ENCODE results near the gene PGBD5. TPM values are rescaled to one million over a fixed set of nuclear protein-coding genes. Genes with fewer than 3 reads are reported as not detected.

PGBD5 gene
- total RNA-seq, 1 experiment from 2014 or later: 1.3 TPM

DNA sequence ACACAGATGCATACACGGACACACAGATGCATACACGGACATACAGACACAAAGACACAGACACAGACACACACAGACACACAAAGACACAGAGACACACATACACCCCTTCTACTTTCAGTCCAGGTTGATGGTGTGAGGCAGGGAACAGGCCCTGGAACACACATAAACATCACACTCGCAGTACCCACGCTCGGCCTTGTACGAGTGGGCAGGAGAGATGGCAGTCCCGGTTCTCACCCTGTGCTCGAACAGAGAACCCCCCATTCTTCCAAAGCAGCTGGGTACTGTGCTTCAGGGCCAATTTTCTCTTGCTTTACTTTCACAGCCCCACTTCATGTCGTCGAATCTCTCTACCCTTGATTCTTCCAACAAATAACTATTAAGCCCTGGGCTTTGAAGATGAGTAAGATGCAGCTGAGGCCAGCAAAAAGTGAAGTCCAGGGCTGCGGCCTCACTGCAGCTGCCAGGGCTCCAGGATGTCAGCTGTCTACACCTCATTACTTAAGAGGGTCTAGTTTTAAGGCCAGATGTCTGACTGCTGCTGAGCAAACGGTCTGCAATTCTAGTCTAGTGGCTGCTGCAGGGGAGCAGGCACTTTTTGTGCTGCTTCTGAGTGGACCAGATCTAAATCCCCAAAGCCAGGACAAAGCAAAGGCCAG, 90.1 kb downstream of the PGBD5 start:
- H3K4me1 ChIP-seq (replicated peaks): peaks cover 6% of the 10 kb centered on the region; the same call in 1 of the 2 replicates
- H3K27me3 ChIP-seq (replicated peaks): no peaks in the 10 kb centered on the region
- H3K36me3 ChIP-seq: no peaks in the 10 kb centered on the region
- DNase-seq (ENCODE audit: low read depth in 1 of 2, low spot score in 2 of 2): no peak
- H3K9me3 ChIP-seq (replicated peaks): no peaks in the 10 kb centered on the region
- no peak overlapping the region for H3K4me3 ChIP-seq
- no peak overlapping the region for H3K27ac ChIP-seq

DNA sequence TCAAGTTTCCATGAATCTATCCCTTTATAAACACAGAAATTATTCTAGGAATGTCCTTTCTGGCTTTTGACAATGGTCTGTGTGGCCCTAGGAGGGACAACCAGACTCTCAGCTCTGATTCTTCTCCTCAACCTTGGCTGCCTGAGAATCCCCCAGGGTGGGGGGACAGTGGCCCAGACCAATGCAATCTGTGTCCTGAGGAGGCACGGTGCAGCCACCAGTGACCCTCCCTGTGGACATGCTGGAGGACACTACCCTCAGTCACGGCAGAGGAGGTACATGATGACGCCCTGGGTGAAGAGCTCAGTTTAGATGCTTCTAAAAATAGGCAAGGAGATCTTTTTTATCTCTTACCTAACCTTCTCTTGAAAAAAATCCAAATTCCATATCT, 91.7 kb downstream of the PGBD5 start:
- no peak overlapping the region for H3K27ac ChIP-seq
- DNase-seq (ENCODE audit: low read depth in 1 of 2, low spot score in 2 of 2): peak in 1 of 2 experiments; percentile 9
- no peaks in the 10 kb centered on the region for H3K36me3 ChIP-seq
- no peaks in the 10 kb centered on the region for H3K27me3 ChIP-seq (replicated peaks)
- H3K9me3 ChIP-seq (replicated peaks): no peaks in the 10 kb centered on the region
- no peak overlapping the region for H3K4me3 ChIP-seq
- H3K4me1 ChIP-seq (replicated peaks): peaks cover 6% of the 10 kb centered on the region; the same call in 1 of the 2 replicates

DNA sequence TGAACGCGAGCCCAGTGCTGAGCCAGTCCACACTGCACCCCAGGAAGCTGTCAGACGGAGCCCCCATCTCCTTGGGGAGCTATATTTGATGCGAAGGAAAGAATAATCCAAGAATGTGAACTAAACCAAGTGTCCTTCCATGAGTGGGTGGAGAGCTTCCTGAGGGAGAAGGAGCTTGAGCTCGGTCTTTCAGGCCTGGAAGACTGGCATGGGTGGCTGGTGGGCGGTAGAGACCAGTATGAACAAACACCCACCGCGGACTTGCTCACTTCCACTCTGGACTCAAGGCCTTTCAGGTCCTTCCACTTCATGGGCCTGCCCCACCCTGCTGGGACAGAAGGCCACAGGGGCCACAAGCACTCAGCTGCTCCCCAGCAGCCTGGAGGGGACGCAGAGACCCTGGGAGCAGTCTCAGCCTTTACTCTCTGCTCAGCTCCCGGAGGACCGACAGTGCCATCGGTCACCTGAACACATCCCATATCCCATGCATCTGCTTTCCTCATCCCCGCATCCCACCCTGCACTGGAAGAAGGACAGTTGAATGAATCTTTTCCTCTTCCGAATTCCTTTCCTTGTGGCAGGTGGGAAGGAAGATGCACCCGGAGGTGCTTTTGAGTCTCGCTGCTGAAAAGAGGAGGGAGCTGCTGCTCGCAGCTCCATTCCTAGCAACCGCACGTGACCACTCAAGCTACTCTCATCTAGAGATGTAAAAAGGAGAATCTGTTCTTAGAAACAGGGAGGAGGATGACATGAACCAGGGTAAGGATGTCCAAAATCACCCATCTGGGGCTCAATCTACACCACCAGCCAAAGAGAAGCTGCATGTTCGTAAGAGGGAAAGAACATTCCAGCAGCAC, 92.3 kb downstream of the PGBD5 start:
- H3K4me3 ChIP-seq: no peak overlapping the region
- no peak overlapping the region for H3K27ac ChIP-seq
- no peak for DNase-seq (ENCODE audit: low read depth in 1 of 2, low spot score in 2 of 2)
- no peaks in the 10 kb centered on the region for H3K27me3 ChIP-seq (replicated peaks)
- H3K9me3 ChIP-seq (replicated peaks): no peaks in the 10 kb centered on the region
- H3K4me1 ChIP-seq (replicated peaks): peaks cover 6% of the 10 kb centered on the region; the same call in 1 of the 2 replicates
- no peaks in the 10 kb centered on the region for H3K36me3 ChIP-seq

DNA sequence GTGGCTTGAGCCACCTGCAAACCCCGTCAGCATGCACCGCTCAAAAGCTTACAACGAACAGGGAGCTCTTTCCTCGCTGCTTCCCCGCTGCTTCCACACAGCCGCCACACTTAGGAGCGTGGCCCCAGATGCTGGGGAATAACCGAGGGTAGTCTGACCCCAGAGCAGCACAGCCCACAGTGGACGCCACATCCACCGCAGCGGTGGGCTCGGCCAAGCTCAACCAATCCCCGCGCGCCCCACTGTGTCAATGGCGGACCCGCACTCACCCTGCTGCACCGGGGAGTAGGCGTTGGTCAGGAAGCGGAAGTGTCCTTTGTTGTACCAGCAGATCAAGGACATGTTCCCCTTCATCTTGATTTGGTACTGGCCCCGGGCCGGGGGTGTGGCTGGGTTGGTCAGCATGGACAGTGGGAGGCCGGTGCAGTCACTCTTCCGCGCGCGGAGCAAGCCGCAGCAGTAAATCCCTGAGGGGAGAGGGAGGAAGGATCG, 93.5 kb downstream of the PGBD5 start:
- H3K36me3 ChIP-seq: no peaks in the 10 kb centered on the region
- H3K27ac ChIP-seq: no peak overlapping the region
- no peak for DNase-seq (ENCODE audit: low read depth in 1 of 2, low spot score in 2 of 2)
- H3K9me3 ChIP-seq (replicated peaks): no peaks in the 10 kb centered on the region
- H3K4me1 ChIP-seq (replicated peaks): peaks cover 13% of the 10 kb centered on the region
- no peaks in the 10 kb centered on the region for H3K27me3 ChIP-seq (replicated peaks)
- H3K4me3 ChIP-seq: no peak overlapping the region

DNA sequence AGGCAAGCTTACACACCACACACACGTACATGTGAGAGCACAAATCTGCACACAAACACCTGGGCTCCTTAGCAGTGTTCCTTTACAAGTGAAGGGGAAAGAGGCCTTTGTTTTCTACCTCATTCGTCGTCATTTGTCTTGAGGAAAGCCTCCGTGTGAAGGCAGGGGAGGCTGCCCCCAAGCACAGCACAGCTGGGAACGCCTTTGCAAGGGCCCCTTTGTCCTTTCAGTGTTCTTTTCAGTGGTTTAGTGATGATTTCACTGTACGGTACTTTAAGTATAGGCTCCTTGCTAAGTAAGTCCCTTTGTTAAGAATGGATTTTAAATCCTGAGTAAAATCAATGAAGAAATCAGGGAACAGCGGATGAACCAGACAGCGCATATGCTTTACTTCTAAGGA, 94.1 kb downstream of the PGBD5 start:
- Histone ChIP-seq H3K27me3 (replicated peaks) (no peaks in the 10 kb centered on the region), H3K27ac (no peak overlapping the region), H3K36me3 (no peaks in the 10 kb centered on the region), H3K4me3 (no peak overlapping the region), H3K9me3 (replicated peaks) (no peaks in the 10 kb centered on the region), H3K4me1 (replicated peaks) (peaks cover 15% of the 10 kb centered on the region)
- no peak for DNase-seq (ENCODE audit: low read depth in 1 of 2, low spot score in 2 of 2)

DNA sequence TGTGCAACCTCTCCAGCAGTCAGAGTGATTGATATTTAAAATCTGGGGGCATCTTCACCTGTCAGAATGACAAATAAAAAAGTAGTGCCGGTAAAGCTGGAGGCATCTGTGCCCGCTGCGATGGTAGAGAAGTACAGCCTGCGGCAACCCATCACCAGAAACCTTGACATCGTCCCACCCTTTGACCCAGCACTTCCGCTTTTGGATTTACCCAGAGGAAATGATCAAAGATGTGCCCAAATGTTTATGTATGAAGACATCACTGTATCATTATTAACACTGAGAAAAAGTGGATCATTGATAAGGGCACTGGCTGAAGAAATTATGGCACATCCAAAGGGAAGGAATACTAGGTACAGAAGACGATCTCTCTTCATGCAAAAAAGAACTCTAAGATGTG, 96.0 kb downstream of the PGBD5 start:
- Histone ChIP-seq H3K4me3 (no peak overlapping the region), H3K9me3 (replicated peaks) (no peaks in the 10 kb centered on the region), H3K27me3 (replicated peaks) (no peaks in the 10 kb centered on the region), H3K36me3 (no peaks in the 10 kb centered on the region), H3K27ac (no peak overlapping the region), H3K4me1 (replicated peaks) (peaks cover 15% of the 10 kb centered on the region)
- DNase-seq (ENCODE audit: low read depth in 1 of 2, low spot score in 2 of 2): no peak

DNA sequence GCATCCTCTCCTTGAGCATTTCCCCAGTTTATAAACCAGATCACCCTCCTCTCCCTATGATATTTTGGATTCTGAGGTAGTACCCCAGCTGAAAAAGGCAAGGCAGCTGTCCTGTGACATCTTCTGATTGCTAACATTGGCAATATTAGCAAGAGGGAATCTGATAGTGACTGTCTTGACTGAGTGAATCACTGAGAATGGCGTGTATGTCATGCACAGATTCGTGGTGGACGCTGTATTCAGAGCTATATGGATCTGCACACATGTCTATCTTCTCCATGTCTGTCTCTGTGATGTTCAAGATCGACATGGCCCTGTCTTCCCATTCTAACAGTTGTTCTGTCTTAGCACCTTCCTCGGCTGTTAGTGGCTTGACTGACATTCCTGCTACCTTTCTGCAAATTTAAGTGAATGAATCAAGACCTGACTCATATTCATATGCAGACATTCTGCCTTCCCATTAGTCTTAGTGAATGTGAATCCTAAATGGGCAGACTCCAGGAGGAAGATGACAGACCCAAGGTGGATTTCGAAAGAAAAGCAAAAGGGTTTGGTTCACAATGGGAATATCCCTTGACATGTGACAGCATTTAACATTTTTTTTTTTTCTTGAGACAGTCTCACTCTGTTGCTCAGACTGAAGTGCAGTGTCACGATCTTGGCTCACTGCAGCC, 97.7 kb downstream of the PGBD5 start:
- H3K4me3 ChIP-seq: no peak overlapping the region
- DNase-seq (ENCODE audit: low read depth in 1 of 2, low spot score in 2 of 2): no peak
- peaks cover 9% of the 10 kb centered on the region for H3K4me1 ChIP-seq (replicated peaks)
- no peaks in the 10 kb centered on the region for H3K27me3 ChIP-seq (replicated peaks)
- H3K36me3 ChIP-seq: no peaks in the 10 kb centered on the region
- no peak overlapping the region for H3K27ac ChIP-seq
- no peaks in the 10 kb centered on the region for H3K9me3 ChIP-seq (replicated peaks)

DNA sequence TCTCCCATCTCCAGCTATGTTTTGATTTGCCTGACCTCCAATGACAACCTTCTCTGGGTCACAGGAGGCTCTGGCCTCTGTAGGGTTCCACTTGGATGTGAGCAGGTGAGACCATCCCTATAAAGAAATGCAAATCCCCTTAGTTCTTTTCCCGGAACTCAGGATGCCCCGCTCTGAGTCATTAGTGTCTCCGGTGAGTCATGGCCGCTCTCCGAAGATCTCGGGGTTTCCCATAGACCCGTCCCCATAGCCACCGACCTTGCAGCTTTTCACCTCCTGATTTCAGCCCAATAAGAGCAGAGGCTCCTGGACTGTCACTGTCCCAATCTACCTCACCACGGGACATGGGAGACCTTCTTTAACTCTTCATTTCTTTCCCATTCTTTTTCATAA, 98.2 kb downstream of the PGBD5 start:
- Histone ChIP-seq H3K27ac (no peak overlapping the region), H3K27me3 (replicated peaks) (no peaks in the 10 kb centered on the region), H3K9me3 (replicated peaks) (no peaks in the 10 kb centered on the region), H3K4me1 (replicated peaks) (peaks cover 9% of the 10 kb centered on the region), H3K4me3 (no peak overlapping the region), H3K36me3 (no peaks in the 10 kb centered on the region)
- peak in 1 of 2 experiments; percentile 14 for DNase-seq (ENCODE audit: low read depth in 1 of 2, low spot score in 2 of 2)

DNA sequence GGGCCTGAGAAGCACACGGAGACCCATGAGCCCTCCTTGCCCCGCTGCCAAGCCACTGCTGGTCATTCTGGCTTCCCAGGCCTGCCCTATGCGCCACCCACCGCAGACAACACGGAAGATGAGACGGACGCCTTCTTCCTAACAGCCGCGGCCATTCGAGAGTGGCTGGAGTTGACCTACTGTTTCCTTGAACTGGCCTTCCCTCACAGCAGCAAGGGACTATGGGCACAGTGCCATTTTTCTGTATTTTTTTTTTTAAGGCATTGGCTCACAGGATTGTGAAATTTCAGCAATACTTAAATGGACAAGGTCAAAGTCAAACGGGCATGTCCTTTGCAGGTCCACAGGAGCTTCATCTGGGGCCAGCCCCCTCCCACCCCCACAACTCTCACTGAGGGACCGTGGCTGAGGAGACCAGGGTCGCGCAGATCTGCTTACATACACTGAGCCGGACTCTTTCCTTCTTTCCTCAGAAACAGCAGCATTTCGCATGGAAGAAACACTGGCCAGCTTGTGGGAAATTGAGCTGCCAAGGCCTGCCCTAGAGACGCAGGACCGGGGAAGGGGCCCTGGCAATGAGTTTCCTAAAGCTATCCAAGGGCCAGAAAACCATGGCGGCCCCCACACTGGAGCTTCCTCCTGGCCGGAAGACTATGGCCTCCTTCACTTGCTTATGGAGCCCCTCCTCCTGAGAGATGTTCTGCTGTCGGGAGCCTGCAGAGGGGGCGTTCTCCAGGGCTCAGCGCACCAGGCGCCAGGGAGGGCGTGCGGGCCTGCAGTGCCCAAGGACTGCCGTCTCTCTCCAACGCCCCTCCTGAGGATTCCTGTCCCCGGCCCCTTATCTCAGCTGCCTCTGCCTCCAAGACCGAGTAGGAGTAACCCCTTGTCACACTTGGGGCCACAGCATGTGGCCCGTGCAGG, 98.9 kb downstream of the PGBD5 start:
- Histone ChIP-seq H3K27ac (no peak overlapping the region), H3K36me3 (no peaks in the 10 kb centered on the region), H3K9me3 (replicated peaks) (no peaks in the 10 kb centered on the region), H3K27me3 (replicated peaks) (no peaks in the 10 kb centered on the region), H3K4me3 (no peak overlapping the region), H3K4me1 (replicated peaks) (peaks cover 9% of the 10 kb centered on the region)
- DNase-seq (ENCODE audit: low read depth in 1 of 2, low spot score in 2 of 2): no peak

DNA sequence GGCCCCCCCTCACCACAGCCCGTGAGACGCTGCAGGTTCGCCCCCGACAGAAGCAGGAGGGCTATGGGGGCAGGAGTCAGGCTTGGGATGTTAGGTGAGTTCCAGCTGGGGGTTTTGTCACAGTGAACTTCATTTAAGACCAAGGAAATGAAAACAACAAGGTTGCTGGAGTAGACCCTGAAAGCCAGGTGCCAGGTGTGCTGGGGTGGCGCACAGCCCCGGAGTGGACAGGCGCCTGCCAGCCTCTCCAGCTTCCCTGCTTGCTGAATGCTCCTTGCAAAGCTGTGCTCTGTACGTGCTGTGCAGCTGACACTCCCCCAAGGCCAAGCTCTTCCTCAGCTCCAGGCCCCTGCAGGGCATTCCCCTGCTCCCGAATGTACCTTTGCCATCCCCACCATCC, 102.4 kb downstream of the PGBD5 start:
- H3K4me1 ChIP-seq (replicated peaks): peaks cover 9% of the 10 kb centered on the region
- no peaks in the 10 kb centered on the region for H3K36me3 ChIP-seq
- no peaks in the 10 kb centered on the region for H3K9me3 ChIP-seq (replicated peaks)
- no peak overlapping the region for H3K27ac ChIP-seq
- no peaks in the 10 kb centered on the region for H3K27me3 ChIP-seq (replicated peaks)
- DNase-seq (ENCODE audit: low read depth in 1 of 2, low spot score in 2 of 2): no peak
- H3K4me3 ChIP-seq: no peak overlapping the region

DNA sequence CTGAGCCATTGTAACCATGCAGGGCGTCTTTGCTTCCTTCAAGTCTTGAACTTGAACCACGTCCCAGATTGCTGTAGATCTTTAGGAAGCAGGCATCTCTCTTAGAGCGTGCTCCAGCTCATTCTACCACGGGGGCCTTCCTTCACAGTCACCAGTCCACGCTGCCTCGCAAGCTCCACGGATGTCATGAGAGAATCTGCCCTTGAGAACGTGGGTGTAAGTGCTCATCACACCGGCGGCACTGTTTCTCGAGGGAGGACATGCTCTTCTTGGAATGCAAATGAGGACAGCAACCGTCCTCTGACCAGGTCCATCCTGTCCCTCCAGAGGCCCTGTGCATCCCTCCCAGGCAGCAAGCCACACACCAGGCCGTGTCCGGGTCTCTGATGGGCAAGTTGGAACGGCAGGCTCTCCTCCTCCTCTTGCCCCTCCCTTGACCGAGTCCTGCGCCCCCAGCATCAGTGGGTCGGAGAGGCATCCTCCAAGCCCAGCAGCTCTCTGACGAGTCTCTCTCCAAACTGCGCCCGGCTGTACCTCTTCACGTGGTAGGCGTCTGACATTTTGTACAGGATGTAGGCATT, 103.1 kb downstream of the PGBD5 start:
- no peak overlapping the region for H3K4me3 ChIP-seq
- peaks cover 6% of the 10 kb centered on the region for H3K4me1 ChIP-seq (replicated peaks)
- no peaks in the 10 kb centered on the region for H3K27me3 ChIP-seq (replicated peaks)
- H3K9me3 ChIP-seq (replicated peaks): no peaks in the 10 kb centered on the region
- DNase-seq (ENCODE audit: low read depth in 1 of 2, low spot score in 2 of 2): no peak
- no peak overlapping the region for H3K27ac ChIP-seq
- H3K36me3 ChIP-seq: no peaks in the 10 kb centered on the region

DNA sequence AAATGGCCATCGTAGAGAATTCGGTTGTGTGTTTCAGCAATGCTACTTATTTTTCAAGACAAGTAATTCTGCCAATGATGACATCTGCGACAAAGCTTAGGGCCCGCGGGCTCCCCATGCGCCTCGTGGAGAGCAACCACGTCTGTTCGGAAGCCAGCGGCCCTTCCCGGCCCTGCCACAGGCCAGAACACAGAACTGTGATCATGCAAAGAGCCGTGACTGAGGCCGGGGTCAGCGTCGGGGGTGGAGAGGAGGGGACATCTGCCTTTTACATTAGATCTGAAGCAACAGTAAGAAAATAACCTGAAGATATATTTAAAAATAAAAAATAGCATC, 103.7 kb downstream of the PGBD5 start:
- no peaks in the 10 kb centered on the region for H3K27me3 ChIP-seq (replicated peaks)
- DNase-seq (ENCODE audit: low read depth in 1 of 2, low spot score in 2 of 2): no peak
- H3K9me3 ChIP-seq (replicated peaks): no peaks in the 10 kb centered on the region
- no peaks in the 10 kb centered on the region for H3K36me3 ChIP-seq
- no peaks in the 10 kb centered on the region; the same call in 1 of the 2 replicates for H3K4me1 ChIP-seq (replicated peaks)
- no peak overlapping the region for H3K4me3 ChIP-seq
- no peak overlapping the region for H3K27ac ChIP-seq

All from SJSA1 (cell line).